Measurements from ENCODE around the gene IP6K3. TPM values are rescaled to one million over a fixed set of nuclear protein-coding genes. Genes with fewer than 3 reads are reported as not detected.

Gene IP6K3
- total RNA-seq, 1 donor = 6.0 TPM

DNA sequence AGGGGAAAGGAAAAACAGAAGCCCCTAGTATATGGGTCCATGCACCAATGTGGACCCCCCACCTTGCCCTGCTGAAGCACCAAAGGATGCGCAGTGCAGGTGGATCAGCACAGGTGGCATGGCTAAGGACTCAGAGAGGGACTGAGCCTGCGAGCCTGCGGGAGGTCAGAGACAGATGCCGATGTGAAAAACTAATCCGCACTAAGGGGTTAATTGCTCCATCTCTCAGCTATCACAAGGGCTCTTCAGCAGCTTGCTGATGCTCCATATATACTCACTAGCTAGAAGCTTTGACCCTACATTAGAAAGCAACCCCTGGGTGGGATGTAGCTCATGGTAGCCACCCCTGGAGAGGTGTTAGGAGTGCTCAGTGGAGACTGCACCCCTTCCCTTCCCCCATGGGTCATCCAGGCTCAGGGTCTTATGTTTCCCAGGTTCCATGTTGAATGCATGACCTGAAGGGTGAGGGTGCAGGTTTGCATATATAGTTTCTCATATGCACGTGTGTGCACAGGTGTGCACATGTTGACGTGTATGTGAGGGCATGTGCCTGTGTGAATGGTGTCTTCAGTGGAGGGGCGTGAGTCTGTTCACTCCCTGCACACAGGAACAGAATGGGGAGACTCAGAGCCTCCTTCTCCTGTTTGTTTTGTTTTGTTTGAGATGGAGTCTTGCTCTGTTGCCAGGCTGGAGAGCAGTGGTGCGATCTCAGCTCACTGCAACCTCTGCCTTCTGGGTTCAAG lies 13.4 kb upstream of the IP6K3 start:
- TF ChIP-seq, protein P1, sequence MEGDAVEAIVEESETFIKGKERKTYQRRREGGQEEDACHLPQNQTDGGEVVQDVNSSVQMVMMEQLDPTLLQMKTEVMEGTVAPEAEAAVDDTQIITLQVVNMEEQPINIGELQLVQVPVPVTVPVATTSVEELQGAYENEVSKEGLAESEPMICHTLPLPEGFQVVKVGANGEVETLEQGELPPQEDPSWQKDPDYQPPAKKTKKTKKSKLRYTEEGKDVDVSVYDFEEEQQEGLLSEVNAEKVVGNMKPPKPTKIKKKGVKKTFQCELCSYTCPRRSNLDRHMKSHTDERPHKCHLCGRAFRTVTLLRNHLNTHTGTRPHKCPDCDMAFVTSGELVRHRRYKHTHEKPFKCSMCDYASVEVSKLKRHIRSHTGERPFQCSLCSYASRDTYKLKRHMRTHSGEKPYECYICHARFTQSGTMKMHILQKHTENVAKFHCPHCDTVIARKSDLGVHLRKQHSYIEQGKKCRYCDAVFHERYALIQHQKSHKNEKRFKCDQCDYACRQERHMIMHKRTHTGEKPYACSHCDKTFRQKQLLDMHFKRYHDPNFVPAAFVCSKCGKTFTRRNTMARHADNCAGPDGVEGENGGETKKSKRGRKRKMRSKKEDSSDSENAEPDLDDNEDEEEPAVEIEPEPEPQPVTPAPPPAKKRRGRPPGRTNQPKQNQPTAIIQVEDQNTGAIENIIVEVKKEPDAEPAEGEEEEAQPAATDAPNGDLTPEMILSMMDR (IDR thresholded peaks at IDR 0.05; ENCODE audit: insufficient read depth, low read depth, low read length) = no peak
- DNase-seq (ENCODE audit: low read depth) = no peak
- no peak overlapping the region for H3K4me3 ChIP-seq (ENCODE audit: low read depth, low read length)

DNA sequence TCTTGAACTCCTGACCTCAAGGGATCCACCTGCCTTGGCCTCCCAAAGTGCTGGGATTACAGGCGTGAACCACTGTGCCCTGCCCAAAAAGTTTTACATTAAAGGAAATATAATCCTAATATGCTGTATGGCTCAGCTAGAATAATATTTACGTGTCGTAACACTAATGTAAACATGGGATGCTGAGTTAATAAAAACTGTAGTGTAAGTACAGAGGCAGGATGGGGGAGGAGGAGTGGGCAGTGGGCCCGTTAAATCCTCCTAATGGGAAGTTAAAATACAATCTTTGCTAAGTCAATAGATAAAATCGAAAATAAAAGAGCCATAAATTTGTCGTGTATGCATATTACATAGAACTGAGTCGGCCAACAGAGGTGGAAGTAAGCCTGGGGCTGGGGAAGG lies 12.1 kb upstream of the IP6K3 start:
- TF ChIP-seq, protein P1 (IDR thresholded peaks at IDR 0.05; ENCODE audit: insufficient read depth, low read depth, low read length) = no peak
- DNase-seq (ENCODE audit: low read depth) = peak; percentile 83
- H3K4me3 ChIP-seq (ENCODE audit: low read depth, low read length) = no peak overlapping the region

DNA sequence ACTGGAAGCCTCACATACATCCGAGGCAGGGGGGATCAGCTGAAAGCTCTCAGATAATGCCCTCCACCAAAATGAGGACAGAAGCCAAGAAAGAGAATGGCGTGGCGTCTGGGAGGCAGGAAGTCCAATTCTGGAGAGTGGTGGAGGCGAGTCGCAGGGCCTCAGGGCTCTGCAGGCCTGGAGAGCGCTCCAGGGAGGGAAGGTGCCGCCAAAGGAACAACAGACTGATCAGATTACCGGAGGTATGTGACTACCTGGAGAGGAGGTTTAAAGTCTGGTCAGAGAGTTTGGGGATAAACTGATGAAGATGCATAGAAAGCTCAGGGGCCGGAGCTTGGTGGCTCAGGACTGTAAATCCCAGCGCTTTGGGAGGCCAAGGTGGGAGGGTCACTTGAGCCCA lies 11.2 kb upstream of the IP6K3 start:
- H3K4me3 ChIP-seq (ENCODE audit: low read depth, low read length) = no peak overlapping the region
- TF ChIP-seq, protein P1 (IDR thresholded peaks at IDR 0.05; ENCODE audit: insufficient read depth, low read depth, low read length) = no peak
- DNase-seq (ENCODE audit: low read depth) = no peak

DNA sequence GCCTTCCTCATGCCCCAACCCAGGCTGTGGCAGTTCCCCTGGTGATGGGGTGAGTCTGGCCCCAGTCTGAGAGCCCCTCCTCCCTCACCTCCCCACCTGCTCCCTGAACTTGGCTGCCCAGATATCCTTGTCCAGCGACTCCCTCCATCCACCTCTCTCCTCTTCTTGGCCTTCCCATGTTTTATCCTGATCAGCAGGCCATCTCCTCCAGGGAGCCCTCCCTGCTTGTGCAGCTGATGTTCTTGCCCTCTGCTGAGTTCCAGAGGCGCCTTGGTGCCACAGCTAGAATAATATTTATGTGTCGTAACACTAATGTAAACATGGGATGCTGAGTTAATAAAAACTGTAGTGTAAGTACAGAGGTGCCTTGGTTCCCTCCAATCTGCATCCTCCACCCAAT lies 10.4 kb upstream of the IP6K3 start:
- no peak overlapping the region for H3K4me3 ChIP-seq (ENCODE audit: low read depth, low read length)
- TF ChIP-seq, protein P1 (IDR thresholded peaks at IDR 0.05; ENCODE audit: insufficient read depth, low read depth, low read length) = no peak
- DNase-seq (ENCODE audit: low read depth) = peak; percentile 49

DNA sequence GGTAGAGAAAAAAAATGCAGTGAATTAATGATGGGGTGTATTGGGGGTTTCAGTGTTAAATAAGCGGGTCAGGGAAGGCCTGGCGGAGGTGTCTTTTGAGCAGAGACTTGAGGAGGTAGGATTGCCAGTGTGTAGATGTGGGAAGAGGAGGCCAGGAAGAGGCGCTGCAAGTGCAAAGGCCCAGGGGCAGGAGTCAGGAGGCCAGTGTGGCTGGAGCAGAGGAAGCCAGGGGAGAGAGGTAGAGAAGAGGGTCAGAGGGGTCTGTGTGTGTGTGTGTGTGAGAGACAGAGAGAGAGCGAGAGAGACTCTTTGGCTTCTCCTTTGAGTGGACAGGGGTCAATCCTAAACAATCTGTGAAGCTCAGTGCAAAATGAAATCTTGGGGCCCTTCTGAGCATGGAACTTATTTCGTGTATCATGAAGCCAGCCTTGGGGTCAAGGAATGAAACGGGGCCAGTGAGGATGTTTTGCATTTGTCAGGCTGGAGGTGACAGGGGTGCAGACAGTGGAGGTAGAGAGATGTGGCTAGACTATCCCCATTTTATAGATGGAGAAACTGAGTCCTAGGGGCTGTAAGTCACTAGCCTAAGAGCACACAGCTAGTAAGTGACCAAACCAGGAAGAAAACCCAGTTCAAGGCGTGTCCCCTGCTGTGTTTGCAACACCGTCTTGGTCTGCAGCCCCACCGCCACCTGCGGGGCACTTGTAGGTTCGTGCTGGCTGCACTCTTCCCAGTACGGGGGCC lies 9.7 kb upstream of the IP6K3 start:
- TF ChIP-seq, protein P1 (IDR thresholded peaks at IDR 0.05; ENCODE audit: insufficient read depth, low read depth, low read length) = no peak
- H3K4me3 ChIP-seq (ENCODE audit: low read depth, low read length) = no peak overlapping the region
- DNase-seq (ENCODE audit: low read depth) = no peak

DNA sequence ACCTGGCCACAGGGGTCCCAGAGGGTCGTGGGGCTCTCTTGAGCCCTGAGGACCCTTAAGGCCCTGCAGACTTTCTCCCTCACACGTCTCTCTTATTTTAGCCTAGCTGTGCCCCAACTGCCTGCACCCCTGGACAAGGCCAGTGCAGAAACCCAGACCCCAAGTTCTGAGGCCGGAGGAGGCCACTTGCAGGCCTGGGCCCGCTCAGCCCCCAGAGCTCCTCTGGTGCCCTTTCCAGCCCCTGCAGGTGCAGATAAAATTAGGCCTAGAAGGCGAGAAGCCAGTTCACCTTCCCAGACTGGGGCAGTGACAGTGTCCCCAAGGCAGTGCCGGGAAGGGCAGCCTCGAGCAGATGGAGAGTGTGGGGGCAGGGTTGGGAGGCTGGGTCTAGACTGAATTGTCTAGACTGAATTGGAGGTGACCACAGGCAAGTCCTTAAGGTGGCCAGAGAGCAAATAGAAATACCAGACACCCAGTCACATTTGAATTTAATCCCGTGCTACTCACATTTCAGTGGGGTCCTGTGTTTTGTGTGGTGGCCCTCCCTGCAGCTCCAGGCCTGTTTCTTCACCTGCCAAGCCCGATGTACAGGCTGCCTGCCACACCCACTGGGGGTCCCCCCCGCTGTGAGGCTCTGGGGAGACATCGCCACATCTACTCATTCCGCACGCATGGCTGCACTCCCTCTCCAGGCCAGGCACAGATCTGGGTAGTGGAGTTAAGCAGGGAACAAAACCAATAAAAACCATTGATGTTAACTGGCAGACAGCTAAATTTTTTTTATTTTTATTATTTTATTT lies 8.6 kb upstream of the IP6K3 start:
- H3K4me3 ChIP-seq (ENCODE audit: low read depth, low read length) = no peak overlapping the region
- DNase-seq (ENCODE audit: low read depth) = no peak
- TF ChIP-seq, protein P1 (IDR thresholded peaks at IDR 0.05; ENCODE audit: insufficient read depth, low read depth, low read length) = no peak

Data from fibroblast of villous mesenchyme (primary cell).